ENCODE data around the gene NUDT19.

- TF ChIP-seq POLR2A (IDR thresholded peaks at IDR 0.05), result no peak
- TF ChIP-seq CTCF (IDR thresholded peaks at IDR 0.05), result no peak
These were observed 65.6 kb downstream of the NUDT19 start for GRCh38 chr19:32757189-32757588.
